Gastroesophageal sphincter (tissue), 3 donors: ENCODE results near the gene PCTP.

Experiments
- CTCF ChIP-seq, 4 experiments: fragments of 200-600 bp in 2 of 4; fragments of 450-650 bp in 2 of 4; sonication (generic) in 1 of 4; IDR thresholded peaks; one replicate each; pipeline ENCODE4 v1.5.1; 2017 to 2019; ENCODE audit warnings: antibody characterized with exemption in 4 of 4, mild to moderate bottlenecking in 2 of 4, moderate library complexity in 2 of 4
- EP300 ChIP-seq: sonication (generic); formaldehyde crosslinking; IDR thresholded peaks from one replicate; pipeline ENCODE4 v1.6.1; 2017; ENCODE audit warnings: antibody characterized with exemption, mild to moderate bottlenecking

- TF ChIP-seq CTCF (IDR thresholded peaks at IDR 0.05) (no peak), EP300 (no peak)
Measured at GRCh38 chr17:55748841-55749240, 2.0 kb upstream of the PCTP start.
